ENCODE results near the gene LRIG3.

GRCh38 chr12:58917699-58918468, 2.4 kb downstream of the LRIG3 start:
- TF ChIP-seq POLR2A (IDR thresholded peaks at IDR 0.05; ENCODE audit: low read length) (no peak), GATA1 (IDR thresholded peaks at IDR 0.05; ENCODE audit: low read depth, low read length) (no peak)

Measured in erythroblast (primary cell).